Measurements from ENCODE around the gene YWHAH.

Gene YWHAH

DNA sequence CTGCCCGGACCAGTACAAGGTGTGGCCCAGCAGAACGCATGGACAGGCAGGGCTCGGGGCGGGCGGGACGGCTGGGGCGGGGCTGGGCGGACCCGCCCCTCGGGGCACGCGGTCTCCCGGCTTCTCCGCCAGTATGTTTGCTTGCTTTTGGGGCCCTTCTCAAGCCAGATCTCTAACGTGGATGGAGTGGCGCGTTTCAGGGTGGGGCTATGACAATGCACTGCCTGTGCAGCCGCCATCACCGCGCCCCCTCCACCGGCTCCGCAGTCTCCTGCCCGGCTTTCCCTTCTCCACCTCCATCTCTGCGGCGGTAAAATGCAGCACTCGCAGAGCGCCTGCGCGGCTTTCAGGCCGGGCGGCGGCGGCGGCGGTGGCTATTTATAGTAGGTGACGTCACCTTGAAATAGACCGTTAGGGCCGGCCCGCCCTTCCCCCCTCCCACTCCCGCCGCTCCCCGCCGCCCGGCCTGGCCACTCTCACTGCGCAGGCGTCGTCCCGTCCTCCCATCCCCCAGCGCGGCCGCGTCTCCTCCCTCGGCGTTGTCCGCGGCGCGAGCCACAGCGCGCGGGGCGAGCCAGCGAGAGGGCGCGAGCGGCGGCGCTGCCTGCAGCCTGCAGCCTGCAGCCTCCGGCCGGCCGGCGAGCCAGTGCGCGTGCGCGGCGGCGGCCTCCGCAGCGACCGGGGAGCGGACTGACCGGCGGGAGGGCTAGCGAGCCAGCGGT, at the start of gene YWHAH:
TSS of gene YWHAH (plus strand) at position 558 of the 722 bp plus-strand sequence. CDS start 199 bp downstream, outside the sequence.
- H3K4me3 ChIP-seq (ENCODE audit: low read depth, low read length): peak within 1 kb of the TSS; percentile 90
- in situ Hi-C loops (cut with HindIII; ENCODE audit: low sequenced_read_pairs): no loop called here
- DNase-seq (ENCODE audit: low read depth): peak; percentile 75
- TF ChIP-seq, protein P1, sequence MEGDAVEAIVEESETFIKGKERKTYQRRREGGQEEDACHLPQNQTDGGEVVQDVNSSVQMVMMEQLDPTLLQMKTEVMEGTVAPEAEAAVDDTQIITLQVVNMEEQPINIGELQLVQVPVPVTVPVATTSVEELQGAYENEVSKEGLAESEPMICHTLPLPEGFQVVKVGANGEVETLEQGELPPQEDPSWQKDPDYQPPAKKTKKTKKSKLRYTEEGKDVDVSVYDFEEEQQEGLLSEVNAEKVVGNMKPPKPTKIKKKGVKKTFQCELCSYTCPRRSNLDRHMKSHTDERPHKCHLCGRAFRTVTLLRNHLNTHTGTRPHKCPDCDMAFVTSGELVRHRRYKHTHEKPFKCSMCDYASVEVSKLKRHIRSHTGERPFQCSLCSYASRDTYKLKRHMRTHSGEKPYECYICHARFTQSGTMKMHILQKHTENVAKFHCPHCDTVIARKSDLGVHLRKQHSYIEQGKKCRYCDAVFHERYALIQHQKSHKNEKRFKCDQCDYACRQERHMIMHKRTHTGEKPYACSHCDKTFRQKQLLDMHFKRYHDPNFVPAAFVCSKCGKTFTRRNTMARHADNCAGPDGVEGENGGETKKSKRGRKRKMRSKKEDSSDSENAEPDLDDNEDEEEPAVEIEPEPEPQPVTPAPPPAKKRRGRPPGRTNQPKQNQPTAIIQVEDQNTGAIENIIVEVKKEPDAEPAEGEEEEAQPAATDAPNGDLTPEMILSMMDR (IDR thresholded peaks at IDR 0.05; ENCODE audit: low read depth, low read length, missing control alignments): no peak

DNA sequence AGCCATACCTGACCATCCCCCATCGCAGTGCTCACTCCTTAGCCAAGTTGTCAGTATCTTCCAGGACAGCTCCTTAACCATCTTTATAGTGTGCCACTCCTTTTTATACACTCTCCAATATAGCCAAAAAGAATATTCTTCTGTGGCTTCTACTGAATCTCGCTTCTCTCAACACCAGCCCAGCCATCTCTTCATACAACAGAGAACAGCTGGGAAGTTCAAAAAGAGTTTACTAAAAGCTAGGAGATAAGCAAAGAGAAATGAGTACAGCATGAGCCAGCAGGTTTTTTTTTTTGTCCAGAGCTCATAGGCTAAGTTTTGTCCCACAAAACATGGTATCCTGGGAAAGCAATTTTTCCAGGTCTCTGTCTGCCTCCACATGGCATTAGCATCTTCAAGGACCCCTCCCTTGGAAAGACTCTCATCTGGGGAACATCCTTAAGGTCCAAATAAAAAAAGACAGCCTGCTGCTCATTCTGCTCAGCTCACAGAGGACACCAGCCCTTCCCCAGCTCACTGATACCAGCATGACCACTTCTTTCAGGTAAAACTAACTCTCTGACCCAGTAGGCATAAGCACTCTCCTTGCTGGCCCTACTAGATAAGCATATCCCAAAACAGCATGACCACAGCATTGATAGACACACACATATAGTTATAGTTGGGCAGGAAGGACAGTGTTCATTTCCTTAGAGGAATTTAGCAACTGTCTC, 48.8 kb upstream of the YWHAH start:
- TF ChIP-seq, protein P1 (IDR thresholded peaks at IDR 0.05; ENCODE audit: low read depth, low read length, missing control alignments): no peak
- no peak for DNase-seq (ENCODE audit: low read depth)
- in situ Hi-C loops (cut with HindIII; ENCODE audit: low sequenced_read_pairs): no loop called here
- no peak overlapping the region for H3K4me3 ChIP-seq (ENCODE audit: low read depth, low read length)

DNA sequence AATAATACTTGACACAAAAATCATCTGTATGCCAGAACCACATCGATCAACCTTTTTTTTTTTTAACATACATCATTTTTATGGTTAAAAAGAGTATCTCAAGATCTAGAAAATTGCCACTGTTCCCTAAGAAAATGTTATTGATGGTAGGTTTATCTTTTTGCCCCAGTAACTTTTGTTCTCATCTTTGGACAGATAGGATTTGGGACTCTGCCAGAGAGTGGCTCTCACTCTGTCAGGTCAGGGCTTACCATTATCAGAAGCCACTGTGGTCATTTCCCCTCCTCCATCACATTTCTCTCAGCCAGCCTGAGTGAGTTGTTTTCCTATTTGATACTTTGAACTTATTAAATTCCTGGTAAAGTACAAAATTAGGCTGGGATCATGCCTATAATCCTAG, 47.9 kb upstream of the YWHAH start:
- no peak for DNase-seq (ENCODE audit: low read depth)
- in situ Hi-C loops (cut with HindIII; ENCODE audit: low sequenced_read_pairs): no loop called here
- no peak overlapping the region for H3K4me3 ChIP-seq (ENCODE audit: low read depth, low read length)
- TF ChIP-seq, protein P1 (IDR thresholded peaks at IDR 0.05; ENCODE audit: low read depth, low read length, missing control alignments): no peak

DNA sequence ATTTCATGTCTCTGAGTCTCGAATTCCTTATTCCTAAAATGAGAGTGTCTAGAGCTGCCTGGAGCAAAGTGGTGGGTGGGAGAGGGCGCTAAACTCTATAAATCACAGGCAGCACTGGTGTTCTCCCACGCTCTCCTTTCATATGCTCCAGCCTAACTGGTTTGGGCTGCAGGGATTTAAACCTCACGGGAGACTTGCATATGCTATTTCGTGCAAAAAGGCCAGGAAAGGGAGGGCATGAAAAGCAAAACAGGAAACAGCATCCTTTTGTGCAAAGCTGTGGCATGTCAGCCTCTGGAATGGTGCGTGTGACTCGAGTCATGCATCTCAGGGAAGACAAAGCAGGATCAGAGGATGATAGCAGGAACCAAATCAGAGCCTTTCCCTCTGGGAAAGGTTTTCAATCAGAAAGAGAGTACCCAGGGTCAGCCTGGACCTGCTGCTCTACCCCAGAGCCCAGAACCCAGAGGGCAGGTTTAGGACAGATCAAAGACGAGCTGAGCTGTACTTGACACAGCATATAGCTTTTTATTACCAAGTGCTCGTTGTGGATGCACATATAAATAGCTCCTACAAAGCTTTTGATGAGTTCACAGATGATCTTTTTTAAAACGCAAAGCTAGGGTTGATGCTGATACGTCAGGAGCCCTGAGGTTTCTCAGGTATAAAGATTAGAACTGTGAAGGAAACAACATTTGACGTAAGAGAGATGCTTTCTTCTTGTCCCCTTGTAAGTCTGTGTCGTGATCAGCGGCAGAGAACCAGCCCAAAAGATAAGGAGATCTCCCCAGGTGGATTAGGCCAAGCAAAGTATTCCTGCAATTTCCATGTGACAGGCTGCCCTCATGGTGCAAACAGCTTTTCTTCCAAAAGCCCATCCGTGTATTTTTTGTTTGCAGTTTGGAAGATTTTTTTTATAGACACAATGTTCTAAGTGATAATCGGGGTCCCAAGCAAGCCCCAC, 46.2 kb upstream of the YWHAH start:
- H3K4me3 ChIP-seq (ENCODE audit: low read depth, low read length): no peak overlapping the region
- DNase-seq (ENCODE audit: low read depth): no peak
- in situ Hi-C loops (cut with HindIII; ENCODE audit: low sequenced_read_pairs): no loop called here

DNA sequence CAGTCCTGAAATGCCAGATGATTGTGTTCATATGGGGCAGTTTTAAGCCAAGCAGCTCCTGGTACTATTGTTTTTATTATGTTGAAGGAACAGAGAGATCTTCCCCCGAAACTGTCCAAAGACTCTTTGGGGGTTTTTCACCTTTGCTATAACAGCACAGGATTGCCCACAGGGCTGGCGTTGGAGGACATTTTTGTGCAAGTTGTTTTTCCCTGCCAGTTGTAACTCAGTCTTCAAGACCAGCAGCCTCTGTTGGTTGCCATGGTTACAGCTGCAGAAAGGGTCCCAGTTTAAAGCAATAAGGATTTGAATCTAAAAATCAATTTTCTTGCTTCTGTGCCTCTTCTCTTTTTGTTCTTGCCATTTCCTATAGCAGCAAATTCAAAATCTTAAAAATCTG, 45.4 kb upstream of the YWHAH start:
- TF ChIP-seq, protein P1 (IDR thresholded peaks at IDR 0.05; ENCODE audit: low read depth, low read length, missing control alignments): no peak
- no peak overlapping the region for H3K4me3 ChIP-seq (ENCODE audit: low read depth, low read length)
- DNase-seq (ENCODE audit: low read depth): no peak
- in situ Hi-C loops (cut with HindIII; ENCODE audit: low sequenced_read_pairs): no loop called here

More for the DNA sequence above, 46.2 kb upstream of the YWHAH start:
- TF ChIP-seq, protein P1 (IDR thresholded peaks at IDR 0.05; ENCODE audit: low read depth, low read length, missing control alignments): no peak

DNA sequence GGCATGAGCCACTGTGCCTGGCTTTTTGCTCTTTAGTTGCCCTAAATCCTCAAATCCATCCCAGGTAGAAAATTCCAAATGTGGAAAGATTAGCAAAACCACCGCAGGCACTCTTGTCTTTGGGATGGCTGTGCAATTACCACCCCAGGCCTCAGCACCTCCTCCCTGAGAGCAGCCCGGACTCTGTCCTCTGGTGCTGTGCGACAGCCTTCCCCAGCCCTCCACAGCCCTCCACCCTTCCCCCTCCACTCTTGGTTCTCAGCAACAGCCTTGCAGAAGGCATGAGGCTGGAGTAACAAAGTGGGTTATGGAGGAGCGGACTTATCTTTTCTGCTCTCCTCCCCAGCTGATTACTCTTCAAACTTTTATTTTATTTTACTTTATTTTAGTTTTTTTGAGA, 44.7 kb upstream of the YWHAH start:
- in situ Hi-C loops (cut with HindIII; ENCODE audit: low sequenced_read_pairs): no loop called here

More for the DNA sequence above, 44.7 kb upstream of the YWHAH start:
- TF ChIP-seq, protein P1 (IDR thresholded peaks at IDR 0.05; ENCODE audit: low read depth, low read length, missing control alignments): no peak
- H3K4me3 ChIP-seq (ENCODE audit: low read depth, low read length): no peak overlapping the region
- no peak for DNase-seq (ENCODE audit: low read depth)

Data from astrocyte of the cerebellum (primary cell).